WTC11 (cell line): Measurements from ENCODE around the gene LPCAT1.

Experiments used
- ATF1 ChIP-seq: sonication (generic); formaldehyde crosslinking; IDR thresholded peaks from 2 replicates; pipeline ENCODE4 v1.8.1; 2023; ENCODE audit warnings: mild to moderate bottlenecking, moderate library complexity, missing genetic modification reagents
- CREB1 ChIP-seq: sonication (generic); formaldehyde crosslinking; IDR thresholded peaks from 2 replicates; pipeline ENCODE4 v1.8.0; 2023; ENCODE audit warnings: mild to moderate bottlenecking, missing genetic modification reagents
- TCF7 ChIP-seq: sonication (generic); formaldehyde crosslinking; IDR thresholded peaks from 2 replicates; pipeline ENCODE4 v1.8.0; 2022; ENCODE audit warnings: mild to moderate bottlenecking, low read depth, missing genetic modification reagents, moderate library complexity
- TEAD1 ChIP-seq: sonication (generic); formaldehyde crosslinking; IDR thresholded peaks from 2 replicates; pipeline ENCODE4 v1.8.0; 2022; ENCODE audit warnings: mild to moderate bottlenecking, missing genetic modification reagents
- TEAD4 ChIP-seq: sonication (generic); formaldehyde crosslinking; IDR thresholded peaks from 2 replicates; pipeline ENCODE4 v1.8.0; 2022; ENCODE audit warnings: mild to moderate bottlenecking, missing genetic modification reagents
- ZBTB21 ChIP-seq: sonication (generic); formaldehyde crosslinking; IDR thresholded peaks from 2 replicates; pipeline ENCODE4 v1.8.1; 2023; ENCODE audit warnings: mild to moderate bottlenecking, missing genetic modification reagents, borderline replicate concordance
- ZNF138 ChIP-seq: sonication (generic); formaldehyde crosslinking; conservative IDR thresholded peaks from 2 replicates; pipeline ENCODE4 v1.8.1; 2022; ENCODE audit warnings: mild to moderate bottlenecking, moderate library complexity, missing genetic modification reagents
- ZNF317 ChIP-seq: sonication (generic); formaldehyde crosslinking; IDR thresholded peaks from 2 replicates; pipeline ENCODE4 v1.8.1; 2023; ENCODE audit warnings: low read depth, mild to moderate bottlenecking, moderate library complexity, missing genetic modification reagents, borderline replicate concordance
- TF ChIP-seq, protein P1 (sequence below): fragments of 200-600 bp; IDR thresholded peaks from 2 replicates; pipeline ENCODE4 v1.8.0; 2022; ENCODE audit warnings: antibody characterized with exemption
- TF ChIP-seq, protein P2 (sequence below): sonication (generic); formaldehyde crosslinking; IDR thresholded peaks from 2 replicates; pipeline ENCODE4 v1.8.1; 2022; ENCODE audit warnings: mild to moderate bottlenecking, moderate library complexity, missing genetic modification reagents
- TF ChIP-seq, protein P3 (sequence below): sonication (generic); formaldehyde crosslinking; IDR thresholded peaks from 2 replicates; pipeline ENCODE4 v1.8.0; 2022; ENCODE audit warnings: mild to moderate bottlenecking, missing genetic modification reagents
- TF ChIP-seq, protein P4 (sequence below): sonication (generic); formaldehyde crosslinking; conservative IDR thresholded peaks from 2 replicates; pipeline ENCODE4 v1.8.1; 2022; ENCODE audit warnings: mild to moderate bottlenecking, missing genetic modification reagents

DNA sequence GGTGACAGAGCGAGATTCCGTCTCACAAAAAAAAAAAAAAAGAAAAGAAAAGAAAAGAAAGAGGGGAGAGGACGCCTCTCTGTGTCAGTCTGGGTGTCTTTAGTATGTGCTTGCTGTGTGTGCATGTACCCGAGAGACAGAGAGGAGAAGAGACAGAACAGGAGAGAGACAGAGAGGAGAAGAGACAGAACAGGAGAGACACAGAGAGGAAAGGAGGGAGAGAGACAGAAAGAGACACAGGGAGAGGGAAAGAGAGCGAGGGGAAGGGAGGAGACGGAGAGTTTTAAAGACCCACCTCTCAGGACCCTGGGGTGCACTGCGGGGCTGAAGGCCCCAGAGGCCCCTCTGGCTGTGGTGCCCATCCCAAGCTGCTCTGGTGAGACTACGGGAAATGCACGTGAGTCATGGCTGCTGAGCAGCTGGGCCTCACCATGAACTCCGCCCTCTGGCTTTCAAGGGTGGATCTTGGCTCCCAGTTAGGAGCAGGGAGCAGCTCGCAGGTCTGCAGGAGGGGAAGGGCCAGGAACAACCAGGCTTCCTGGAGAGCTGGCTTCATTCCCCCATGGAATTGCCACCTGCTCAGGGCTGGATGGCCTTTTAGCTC is 86.4 kb downstream of the LPCAT1 start:
- no peak for TF ChIP-seq ZNF138
- TF ChIP-seq, protein P1, sequence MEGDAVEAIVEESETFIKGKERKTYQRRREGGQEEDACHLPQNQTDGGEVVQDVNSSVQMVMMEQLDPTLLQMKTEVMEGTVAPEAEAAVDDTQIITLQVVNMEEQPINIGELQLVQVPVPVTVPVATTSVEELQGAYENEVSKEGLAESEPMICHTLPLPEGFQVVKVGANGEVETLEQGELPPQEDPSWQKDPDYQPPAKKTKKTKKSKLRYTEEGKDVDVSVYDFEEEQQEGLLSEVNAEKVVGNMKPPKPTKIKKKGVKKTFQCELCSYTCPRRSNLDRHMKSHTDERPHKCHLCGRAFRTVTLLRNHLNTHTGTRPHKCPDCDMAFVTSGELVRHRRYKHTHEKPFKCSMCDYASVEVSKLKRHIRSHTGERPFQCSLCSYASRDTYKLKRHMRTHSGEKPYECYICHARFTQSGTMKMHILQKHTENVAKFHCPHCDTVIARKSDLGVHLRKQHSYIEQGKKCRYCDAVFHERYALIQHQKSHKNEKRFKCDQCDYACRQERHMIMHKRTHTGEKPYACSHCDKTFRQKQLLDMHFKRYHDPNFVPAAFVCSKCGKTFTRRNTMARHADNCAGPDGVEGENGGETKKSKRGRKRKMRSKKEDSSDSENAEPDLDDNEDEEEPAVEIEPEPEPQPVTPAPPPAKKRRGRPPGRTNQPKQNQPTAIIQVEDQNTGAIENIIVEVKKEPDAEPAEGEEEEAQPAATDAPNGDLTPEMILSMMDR = no peak
- TF ChIP-seq ATF1 = no peak
- TF ChIP-seq, protein P2, sequence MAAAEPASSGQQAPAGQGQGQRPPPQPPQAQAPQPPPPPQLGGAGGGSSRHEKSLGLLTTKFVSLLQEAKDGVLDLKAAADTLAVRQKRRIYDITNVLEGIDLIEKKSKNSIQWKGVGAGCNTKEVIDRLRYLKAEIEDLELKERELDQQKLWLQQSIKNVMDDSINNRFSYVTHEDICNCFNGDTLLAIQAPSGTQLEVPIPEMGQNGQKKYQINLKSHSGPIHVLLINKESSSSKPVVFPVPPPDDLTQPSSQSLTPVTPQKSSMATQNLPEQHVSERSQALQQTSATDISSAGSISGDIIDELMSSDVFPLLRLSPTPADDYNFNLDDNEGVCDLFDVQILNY = no peak
- no peak for TF ChIP-seq TEAD4 (CRISPR knock-in tag)
- no peak for TF ChIP-seq TEAD1
- no peak for TF ChIP-seq ZBTB21
- no peak for TF ChIP-seq ZNF317 (CRISPR knock-in tag)
- TF ChIP-seq, protein P3, sequence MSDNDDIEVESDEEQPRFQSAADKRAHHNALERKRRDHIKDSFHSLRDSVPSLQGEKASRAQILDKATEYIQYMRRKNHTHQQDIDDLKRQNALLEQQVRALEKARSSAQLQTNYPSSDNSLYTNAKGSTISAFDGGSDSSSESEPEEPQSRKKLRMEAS = no peak
- TF ChIP-seq, protein P4, sequence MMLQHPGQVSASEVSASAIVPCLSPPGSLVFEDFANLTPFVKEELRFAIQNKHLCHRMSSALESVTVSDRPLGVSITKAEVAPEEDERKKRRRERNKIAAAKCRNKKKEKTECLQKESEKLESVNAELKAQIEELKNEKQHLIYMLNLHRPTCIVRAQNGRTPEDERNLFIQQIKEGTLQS = no peak
- no peak for TF ChIP-seq CREB1 (CRISPR knock-in tag)
- TF ChIP-seq TCF7 (CRISPR knock-in tag) = no peak
